H1 (cell line): ENCODE measurements around the gene DIP2C. TPM values are rescaled to one million over a fixed set of nuclear protein-coding genes. Genes with fewer than 3 reads are reported as not detected.

ENCODE experiments used
- CTCF ChIA-PET: fragments of 300-600 bp; sonication (Branson Sonifier 250); formaldehyde crosslinking; loops from one replicate; lab custom pipeline; 2021; ENCODE audit not compliant: partially characterized antibody; lab: Charles Lee
- POLR2A ChIA-PET: fragments of 300-600 bp; sonication (Branson Sonifier 250); formaldehyde crosslinking; loops from one replicate; lab custom pipeline; 2021; ENCODE audit warnings: inconsistent platforms; ENCODE audit not compliant: partially characterized antibody; lab: Charles Lee
- DNase-seq, 2 experiments: peaks; one replicate each; pipeline versions ENCODE4 v3.0.0 to v3.0.0-alpha.2; 2010 to 2022; ENCODE audit warnings: low spot score in 2 of 2, low read depth in 1 of 2, mixed read lengths in 1 of 2
- FAIRE-seq: peaks from 2 replicates; lab custom pipeline; 2011; peaks lifted over from hg19 to GRCh38; lab: Jason Lieb, UNC
- H2AFZ ChIP-seq: 2 replicates; pipeline ENCODE4 v1.8.1; 2012; ENCODE audit warnings: low read length, inconsistent platforms
- H2AK5ac ChIP-seq: 2 replicates; pipeline ENCODE4 v1.6.1; 2013; ENCODE audit warnings: low read depth, low read length
- H2BK120ac ChIP-seq: replicated peaks from 2 replicates; pipeline ENCODE3; 2013; ENCODE audit warnings: low read depth, low read length, inconsistent platforms
- H2BK12ac ChIP-seq: 2 replicates; pipeline ENCODE4 v1.6.1; 2013; ENCODE audit warnings: low read depth, low read length
- H2BK15ac ChIP-seq: 2 replicates; pipeline ENCODE4 v1.6.1; 2013; ENCODE audit warnings: low read length
- H2BK20ac ChIP-seq: 2 replicates; pipeline ENCODE4 v1.6.1; 2013; ENCODE audit warnings: low read length
- H2BK5ac ChIP-seq: 2 replicates; pipeline ENCODE4 v1.6.1; 2013; ENCODE audit warnings: low read depth, low read length
- H3K14ac ChIP-seq: 2 replicates; pipeline ENCODE4 v1.6.1; 2013; ENCODE audit warnings: inconsistent platforms; ENCODE audit not compliant: insufficient read length
- H3K18ac ChIP-seq: 2 replicates; pipeline ENCODE4 v1.6.1; 2013; ENCODE audit warnings: low read length; ENCODE audit errors: extremely low read depth
- H3K23ac ChIP-seq: 2 replicates; pipeline ENCODE4 v1.6.1; 2013; ENCODE audit warnings: inconsistent platforms; ENCODE audit not compliant: insufficient read length
- H3K23me2 ChIP-seq: 2 replicates; pipeline ENCODE4 v1.6.1; 2013; ENCODE audit warnings: low read depth, low read length
- H3K27ac ChIP-seq: 2 replicates; pipeline ENCODE4 v1.6.1; 2011; ENCODE audit warnings: low read depth, low read length, inconsistent platforms
- H3K27me3 ChIP-seq, 4 experiments: replicated peaks in 1 of 4; 1 replicate in 1 of 4; 2 replicates in 3 of 4; pipeline versions ENCODE4 v1.6.1 to v1.8.1; 2011 to 2013; ENCODE audit warnings: low read length in 3 of 4, mild to moderate bottlenecking in 3 of 4, inconsistent platforms in 2 of 4, mixed read lengths in 2 of 4, moderate library complexity in 1 of 4; ENCODE audit not compliant: control insufficient read depth in 3 of 4, insufficient read depth in 3 of 4; ENCODE audit errors: extremely low read depth in 1 of 4
- H3K36me3 ChIP-seq, 4 experiments: 2 replicates each; pipeline versions ENCODE4 v1.6.1 to v1.8.1; 2011 to 2013; ENCODE audit warnings: mild to moderate bottlenecking in 4 of 4, low read length in 3 of 4, moderate library complexity in 2 of 4, control low read depth in 1 of 4, inconsistent platforms in 1 of 4; ENCODE audit not compliant: insufficient read depth in 4 of 4, control insufficient read depth in 2 of 4
- H3K4ac ChIP-seq: replicated peaks from 2 replicates; pipeline ENCODE3; 2013; ENCODE audit warnings: low read length, low read depth, mixed read lengths, inconsistent platforms; ENCODE audit not compliant: insufficient read length
- H3K4me1 ChIP-seq, 4 experiments: replicated peaks in 1 of 4; 1 replicate in 1 of 4; 2 replicates in 3 of 4; pipeline versions ENCODE4 v1.6.1 to v1.8.1; 2011 to 2013; ENCODE audit warnings: low read length in 3 of 4, inconsistent platforms in 2 of 4, mixed read lengths in 1 of 4; ENCODE audit not compliant: insufficient read depth in 4 of 4, control insufficient read depth in 3 of 4
- H3K4me2 ChIP-seq, 2 experiments: 2 replicates each; pipeline versions ENCODE4 v1.6.1 to v1.8.1; 2011 to 2013; ENCODE audit warnings: low read depth in 2 of 2, low read length in 2 of 2, control low read depth in 1 of 2, inconsistent platforms in 1 of 2, mild to moderate bottlenecking in 1 of 2; ENCODE audit not compliant: insufficient read depth in 1 of 2
- H3K4me3 ChIP-seq, 4 experiments: fragments of 200-600, 300-600 bp in 1 of 4; sonication (generic), shearing (Covaris generic), sonication (Bioruptor Twin) in 1 of 4; 2 replicates each; pipeline versions ENCODE4 v1.5.1 to v1.8.1; 2011 to 2016; ENCODE audit warnings: low read length in 4 of 4, low read depth in 3 of 4, control low read depth in 2 of 4, inconsistent platforms in 2 of 4, mild to moderate bottlenecking in 2 of 4, mixed read lengths in 1 of 4, moderate library complexity in 1 of 4; ENCODE audit not compliant: insufficient read depth in 2 of 4; ENCODE audit errors: extremely low read depth in 1 of 4
- H3K56ac ChIP-seq: replicated peaks from 2 replicates; pipeline ENCODE3; 2013; ENCODE audit warnings: low read depth, mild to moderate bottlenecking, mixed read lengths, low read length, inconsistent platforms; ENCODE audit not compliant: insufficient read length
- H3K79me1 ChIP-seq: 2 replicates; pipeline ENCODE4 v1.6.1; 2013; ENCODE audit warnings: low read depth, low read length, control low read depth
- H3K79me2 ChIP-seq, 2 experiments: 2 replicates each; pipeline versions ENCODE4 v1.6.1 to v1.8.1; 2012 to 2013; ENCODE audit warnings: low read length in 2 of 2, mild to moderate bottlenecking in 2 of 2, inconsistent platforms in 1 of 2; ENCODE audit not compliant: insufficient read depth in 2 of 2, control insufficient read depth in 1 of 2
- H3K9ac ChIP-seq, 4 experiments: replicated peaks in 1 of 4; 1 replicate in 1 of 4; 2 replicates in 3 of 4; pipeline versions ENCODE4 v1.6.1 to v1.8.1; 2011 to 2013; ENCODE audit warnings: low read depth in 3 of 4, low read length in 3 of 4, control low read depth in 2 of 4, mild to moderate bottlenecking in 2 of 4, moderate library complexity in 2 of 4, inconsistent platforms in 1 of 4; ENCODE audit errors: extremely low read depth in 1 of 4
- H3K9me3 ChIP-seq, 2 experiments: 2 replicates each; pipeline versions ENCODE4 v1.6.1 to v1.8.1; 2012 to 2013; ENCODE audit warnings: mild to moderate bottlenecking in 2 of 2, moderate library complexity in 2 of 2, control low read depth in 1 of 2, inconsistent platforms in 1 of 2, low read depth in 1 of 2, low read length in 1 of 2, mixed read lengths in 1 of 2; ENCODE audit not compliant: insufficient read depth in 2 of 2
- H4K20me1 ChIP-seq, 2 experiments: replicated peaks in 1 of 2; 2 replicates each; pipeline versions ENCODE3 to v1.8.1; 2011 to 2013; ENCODE audit warnings: inconsistent platforms in 2 of 2, low read length in 2 of 2, mild to moderate bottlenecking in 1 of 2; ENCODE audit not compliant: insufficient read depth in 2 of 2, control insufficient read depth in 1 of 2
- H4K5ac ChIP-seq: 2 replicates; pipeline ENCODE4 v1.6.1; 2013; ENCODE audit warnings: low read length, low read depth, mixed read lengths, inconsistent platforms; ENCODE audit not compliant: insufficient read length
- H4K8ac ChIP-seq: 2 replicates; pipeline ENCODE4 v1.8.0; 2013; ENCODE audit warnings: mild to moderate bottlenecking, moderate library complexity, low read length, inconsistent platforms; ENCODE audit not compliant: insufficient read depth; ENCODE audit errors: extremely low read depth
- H4K91ac ChIP-seq: replicated peaks from 2 replicates; pipeline ENCODE3; 2013; ENCODE audit warnings: low read length, mixed read lengths, inconsistent platforms; ENCODE audit not compliant: insufficient read length
- POLR2AphosphoS5 ChIP-seq: IDR thresholded peaks from 2 replicates; pipeline ENCODE4 v1.6.1; 2011; ENCODE audit warnings: low read depth, low read length
- SIN3A ChIP-seq, 2 experiments: IDR thresholded peaks in 1 of 2; conservative IDR thresholded peaks in 1 of 2; 2 replicates each; pipeline ENCODE4 v1.6.1; 2011 to 2012; ENCODE audit warnings: low read length in 2 of 2, improper control_type of control experiment in 1 of 2, low read depth in 1 of 2, mild to moderate bottlenecking in 1 of 2
- WGBS, 2 experiments: shearing (Covaris generic) in 1 of 2; methylation state at CpG; one replicate each; pipeline versions ENCODE4 v1.1.6 to v1.1.7; 2013 to 2015; ENCODE audit warnings: low lambda C conversion rate in 2 of 2, mixed read lengths in 2 of 2, inconsistent platforms in 1 of 2, low coverage in 1 of 2, missing lambda C conversion rate in 1 of 2; ENCODE audit not compliant: insufficient replicate concordance in 2 of 2, insufficient coverage in 1 of 2, insufficient read length in 1 of 2; ENCODE audit errors: extremely low coverage in 1 of 2, missing lambda C conversion rate in 1 of 2; 5-methylcytosine and 5-hydroxymethylcytosine counted together
- polyA plus RNA-seq, 7 experiments: library from polyadenylated mRNA; depleted of rRNA in 3 of 7; stranded (reverse) in 5 of 7; unstranded in 2 of 7; fragments of >200 nt in 5 of 7; fragments of 200-250 nt in 2 of 7; gene quantifications; 1 replicate in 5 of 7; 2 replicates in 1 of 7; 4 replicates in 1 of 7; pipeline versions ENCODE4 v1.2.1 to v1.2.3, GENCODE V29; 2011 to 2013; ENCODE audit warnings: missing spikeins in 2 of 7, mixed read lengths in 2 of 7
- total RNA-seq: library from RNA; stranded (reverse); fragmentation: NEBNext Ultra II Directional; extraction: Animal tissue kit (Norgen Biotek cat#: 25700); gene quantifications from 2 replicates; pipeline ENCODE4 v1.2.1, GENCODE V29; 2021

Gene DIP2C
- total and polyA plus RNA-seq, 2 of the 8 experiments (the other 6 are each of a cell fraction or from before 2014, with no cell fraction given), result 3.8 to 9.3 TPM

DNA sequence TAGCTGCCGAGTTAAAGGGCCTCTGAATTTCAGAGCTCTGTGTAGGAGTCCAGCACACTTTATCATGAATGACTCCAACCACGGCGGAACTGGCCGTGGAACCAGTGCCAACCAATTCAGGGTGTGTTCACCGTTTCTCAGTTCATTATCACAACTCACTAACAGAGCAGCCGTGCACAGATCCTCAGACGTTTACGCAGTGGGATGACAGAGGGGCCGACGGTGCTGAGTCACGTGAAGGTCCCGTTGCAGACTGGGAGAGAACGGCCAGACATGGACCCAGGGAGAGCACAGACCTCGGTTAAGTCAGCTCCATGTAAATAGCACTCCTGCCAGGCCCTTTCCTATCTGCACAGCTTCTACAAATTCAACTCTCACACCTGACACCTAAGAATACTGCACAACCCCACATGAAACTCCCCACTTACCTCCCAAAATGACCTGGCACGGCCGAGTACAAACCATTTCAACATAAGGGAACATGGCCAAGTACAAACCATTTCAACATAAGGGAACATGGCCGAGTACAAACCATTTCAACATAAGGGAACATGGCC lies 95.5 kb downstream of the DIP2C start:
- Histone ChIP-seq H3K4me1 (peaks cover 0 to 3% (median 1%) of the 10 kb centered on the region in 4 experiments; a peak in 4 of 7 replicates), H3K14ac (no peak overlapping the region)
- WGBS, 2 experiments, result 92% methylated on average over 17 of the region's 17 CpGs; no CpG with 5 or more reads in 1 of the 2 experiments
- no peak for TF ChIP-seq POLR2AphosphoS5
- no peak for TF ChIP-seq SIN3A (conservative IDR thresholded peaks at IDR 0.05 in 1 of 2, IDR thresholded peaks at IDR 0.05 in 1 of 2; ENCODE audit: low read depth in 1 of 2, low read length in 2 of 2)
- TF ChIP-seq, all 59 proteins: peak for 0
- no peak overlapping the region for H3K4ac ChIP-seq
- no peak overlapping the region for H3K23ac ChIP-seq
- no peak overlapping the region for H3K56ac ChIP-seq
- FAIRE-seq, result no peak
- H4K5ac ChIP-seq, result no peak overlapping the region
- H3K9ac ChIP-seq, result no peak overlapping the region; a peak in 1 of 7 replicates
- no peaks in the 10 kb centered on the region; a peak in 1 of 4 replicates for H3K79me2 ChIP-seq
- peaks cover 12% of the 10 kb centered on the region for H3K79me1 ChIP-seq
- no peak overlapping the region for H2AFZ ChIP-seq
- no peak overlapping the region for H4K91ac ChIP-seq
- H3K23me2 ChIP-seq, result no peaks in the 10 kb centered on the region
- H3K36me3 ChIP-seq, result no peaks in the 10 kb centered on the region
- no peak overlapping the region for H2BK5ac ChIP-seq
- H3K4me2 ChIP-seq, result no peak overlapping the region
- no peak overlapping the region for H3K27ac ChIP-seq
- no peak overlapping the region for H3K18ac ChIP-seq
- no peaks in the 10 kb centered on the region for H3K9me3 ChIP-seq
- no peaks in the 10 kb centered on the region; a peak in 1 of 7 replicates for H3K27me3 ChIP-seq
- H4K20me1 ChIP-seq, result peaks cover 0 to 2% of the 10 kb centered on the region in 2 experiments
- DNase-seq, result no peak
- no peak overlapping the region for H2BK15ac ChIP-seq
- H2BK20ac ChIP-seq, result no peak overlapping the region
- ChIA-PET POLR2A (no interaction called here), CTCF (interaction anchor here (1.4 to 1.6 kb wide), 2 partner anchors 16 to 90 kb away, joined by 3 to 4 read pairs; no protein-coding TSS in a partner anchor)
- no peak overlapping the region for H2BK120ac ChIP-seq
- no peak overlapping the region for H2BK12ac ChIP-seq
- no peak overlapping the region for H4K8ac ChIP-seq
- H2AK5ac ChIP-seq, result no peak overlapping the region
- H3K4me3 ChIP-seq, result no peak overlapping the region
